Astrocyte (in vitro differentiated cells and primary cell): ENCODE results near the gene CABP7. TPM values are rescaled to one million over a fixed set of nuclear protein-coding genes. Genes with fewer than 3 reads are reported as not detected.
A peak's percentile ranks its signal among the peaks of the same experiment; 100 is the strongest.

ENCODE experiments used
- DNase-seq: peaks from one replicate; pipeline ENCODE4 v3.0.0-alpha.2; 2010; ENCODE audit warnings: low read depth
- FAIRE-seq: peaks from 2 replicates; lab custom pipeline; 2011; peaks lifted over from hg19 to GRCh38; lab: Jason Lieb, UNC
- H2AFZ ChIP-seq: 2 replicates; pipeline ENCODE4 v1.6.0; 2012; ENCODE audit warnings: low read depth, low read length, inconsistent platforms
- H3K27ac ChIP-seq: 2 replicates; pipeline ENCODE4 v1.5.1; 2011; ENCODE audit warnings: low read depth, low read length, inconsistent platforms
- H3K27me3 ChIP-seq: 2 replicates; pipeline ENCODE4 v1.6.0; 2011; ENCODE audit warnings: low read length, inconsistent platforms; ENCODE audit not compliant: insufficient read depth
- H3K36me3 ChIP-seq: 2 replicates; pipeline ENCODE4 v1.5.1; 2011; ENCODE audit warnings: low read length, inconsistent platforms; ENCODE audit not compliant: insufficient read depth
- H3K4me1 ChIP-seq: 2 replicates; pipeline ENCODE4 v1.5.1; 2011; ENCODE audit warnings: low read length, inconsistent platforms; ENCODE audit not compliant: insufficient read depth
- H3K4me2 ChIP-seq: 2 replicates; pipeline ENCODE4 v1.6.0; 2012; ENCODE audit warnings: low read length, inconsistent platforms
- H3K4me3 ChIP-seq: 2 replicates; pipeline ENCODE4 v1.5.1; 2011; ENCODE audit warnings: low read depth, mild to moderate bottlenecking, low read length, inconsistent platforms; ENCODE audit not compliant: insufficient read depth
- H3K79me2 ChIP-seq: 2 replicates; pipeline ENCODE4 v1.6.0; 2012; ENCODE audit warnings: mild to moderate bottlenecking, low read length, inconsistent platforms; ENCODE audit not compliant: insufficient read depth
- H3K9ac ChIP-seq: 2 replicates; pipeline ENCODE4 v1.6.0; 2012; ENCODE audit warnings: mild to moderate bottlenecking, low read length, inconsistent platforms
- H3K9me3 ChIP-seq: 2 replicates; pipeline ENCODE4 v1.5.1; 2012; ENCODE audit warnings: low read depth, mild to moderate bottlenecking, low read length, inconsistent platforms; ENCODE audit not compliant: insufficient read depth
- H4K20me1 ChIP-seq: 2 replicates; pipeline ENCODE4 v1.6.0; 2012; ENCODE audit warnings: low read length, inconsistent platforms; ENCODE audit not compliant: insufficient read depth
- H3K27ac Mint-ChIP-seq: one replicate; pipeline ENCODE4 v1.8.0; 2021; ENCODE audit warnings: mild to moderate bottlenecking, mixed read lengths; ENCODE audit not compliant: unreplicated experiment
- H3K27me3 Mint-ChIP-seq: one replicate; pipeline ENCODE4 v1.8.0; 2021; ENCODE audit warnings: low read depth, mixed read lengths; ENCODE audit not compliant: unreplicated experiment
- H3K36me3 Mint-ChIP-seq: one replicate; pipeline ENCODE4 v1.8.0; 2021; ENCODE audit warnings: low read depth, mixed read lengths; ENCODE audit not compliant: unreplicated experiment
- H3K4me1 Mint-ChIP-seq: one replicate; pipeline ENCODE4 v1.8.0; 2021; ENCODE audit warnings: low read depth, mixed read lengths; ENCODE audit not compliant: unreplicated experiment
- H3K4me3 Mint-ChIP-seq: one replicate; pipeline ENCODE4 v1.8.0; 2021; ENCODE audit warnings: mild to moderate bottlenecking, moderate library complexity, mixed read lengths; ENCODE audit not compliant: unreplicated experiment
- H3K9me3 Mint-ChIP-seq: one replicate; pipeline ENCODE4 v1.8.0; 2021; ENCODE audit warnings: mild to moderate bottlenecking, mixed read lengths; ENCODE audit not compliant: unreplicated experiment
- CTCF ChIP-seq: IDR thresholded peaks from 2 replicates; pipeline ENCODE4 v1.5.1; 2011; ENCODE audit warnings: low read depth, mild to moderate bottlenecking, inconsistent platforms, low read length, moderate library complexity; ENCODE audit not compliant: insufficient read depth
- EZH2 ChIP-seq: IDR thresholded peaks from 2 replicates; pipeline ENCODE4 v1.6.1; 2012; ENCODE audit warnings: mild to moderate bottlenecking, low read length, inconsistent platforms; ENCODE audit not compliant: insufficient read depth
- total RNA-seq: library from RNA; stranded (reverse); gene quantifications from 2 replicates; pipeline ENCODE4 v1.2.1, GENCODE V29; 2021

CABP7 gene
- total RNA-seq, 1 donor from 2014 or later = not detected

DNA sequence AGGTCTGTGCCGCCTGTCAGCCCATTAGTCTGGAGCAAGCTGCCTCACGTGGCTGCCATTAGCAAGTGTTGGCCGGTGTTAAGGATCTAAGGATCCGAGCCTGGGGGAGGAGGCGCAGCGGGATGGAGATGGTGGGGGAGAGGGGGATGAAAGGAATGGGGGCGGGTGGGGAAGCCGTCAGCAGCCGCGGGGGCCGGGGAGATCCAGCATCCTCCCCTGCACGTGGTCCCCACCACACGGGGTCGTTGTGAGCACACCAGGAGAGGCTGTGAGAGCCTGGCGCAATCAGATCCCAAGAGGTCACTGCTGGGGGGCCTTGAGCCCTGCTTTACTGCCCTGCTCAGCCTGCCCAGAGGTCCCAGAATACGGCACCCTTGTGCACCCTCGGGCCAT is 7.3 kb downstream of the CABP7 start:
- no peaks in the 10 kb centered on the region for H3K27me3 ChIP-seq
- no peaks in the 10 kb centered on the region for H3K9me3 Mint-ChIP-seq

DNA sequence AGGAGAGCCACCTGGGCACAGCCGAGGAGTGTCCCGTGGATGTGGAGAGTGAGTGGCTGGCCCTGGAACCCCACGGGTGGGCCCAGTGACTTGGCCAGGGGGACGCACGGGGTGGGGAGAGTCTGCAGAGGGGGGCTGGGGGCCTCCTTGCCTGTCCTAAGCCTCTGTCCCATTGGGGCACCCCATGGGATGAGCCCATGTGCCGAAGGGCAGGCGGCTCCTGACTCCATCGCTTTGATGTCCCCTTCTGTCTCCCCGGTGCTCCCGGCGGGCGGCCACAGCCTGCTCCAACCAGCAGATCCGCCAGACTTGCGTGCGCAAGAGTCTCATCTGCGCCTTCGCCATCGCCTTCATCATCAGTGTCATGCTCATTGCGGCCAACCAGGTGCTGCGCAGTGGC is 9.4 kb downstream of the CABP7 start:
- Histone ChIP-seq H3K36me3 (no peaks in the 10 kb centered on the region), H4K20me1 (no peaks in the 10 kb centered on the region), H3K9ac (no peak overlapping the region), H3K4me2 (no peak overlapping the region), H3K27me3 (no peaks in the 10 kb centered on the region), H3K4me3 (no peak overlapping the region), H3K27ac (no peak overlapping the region), H2AFZ (no peak overlapping the region), H3K4me1 (peaks cover 5% of the 10 kb centered on the region), H3K79me2 (no peaks in the 10 kb centered on the region), H3K9me3 (no peaks in the 10 kb centered on the region)
- FAIRE-seq (no peak), DNase-seq (no peak)
- H3K36me3 Mint-ChIP-seq = no peaks in the 10 kb centered on the region
- H3K9me3 Mint-ChIP-seq = no peaks in the 10 kb centered on the region
- no peak overlapping the region for H3K4me3 Mint-ChIP-seq
- H3K4me1 Mint-ChIP-seq = no peaks in the 10 kb centered on the region
- TF ChIP-seq CTCF = no peak
- TF ChIP-seq EZH2 = no peak
- H3K27me3 Mint-ChIP-seq = peaks cover 18% of the 10 kb centered on the region
- no peak overlapping the region for H3K27ac Mint-ChIP-seq

More for the DNA sequence above, 7.3 kb downstream of the CABP7 start:
- no peak for FAIRE-seq
- no peaks in the 10 kb centered on the region for H3K9me3 ChIP-seq
- Mint-ChIP-seq H3K27ac (no peak overlapping the region), H3K36me3 (no peaks in the 10 kb centered on the region), H3K4me1 (no peaks in the 10 kb centered on the region), H3K4me3 (no peak overlapping the region), H3K27me3 (peaks cover 34% of the 10 kb centered on the region)
- H3K4me3 ChIP-seq = no peak overlapping the region
- DNase-seq = peak; percentile 20
- peak overlapping the region; percentile 67 for H3K4me2 ChIP-seq
- no peak for TF ChIP-seq CTCF
- TF ChIP-seq EZH2 = no peak
- H3K36me3 ChIP-seq = no peaks in the 10 kb centered on the region
- no peak overlapping the region for H2AFZ ChIP-seq
- H3K4me1 ChIP-seq = peaks cover 11% of the 10 kb centered on the region
- no peak overlapping the region for H3K9ac ChIP-seq
- no peaks in the 10 kb centered on the region for H4K20me1 ChIP-seq
- no peak overlapping the region for H3K27ac ChIP-seq
- no peaks in the 10 kb centered on the region for H3K79me2 ChIP-seq

DNA sequence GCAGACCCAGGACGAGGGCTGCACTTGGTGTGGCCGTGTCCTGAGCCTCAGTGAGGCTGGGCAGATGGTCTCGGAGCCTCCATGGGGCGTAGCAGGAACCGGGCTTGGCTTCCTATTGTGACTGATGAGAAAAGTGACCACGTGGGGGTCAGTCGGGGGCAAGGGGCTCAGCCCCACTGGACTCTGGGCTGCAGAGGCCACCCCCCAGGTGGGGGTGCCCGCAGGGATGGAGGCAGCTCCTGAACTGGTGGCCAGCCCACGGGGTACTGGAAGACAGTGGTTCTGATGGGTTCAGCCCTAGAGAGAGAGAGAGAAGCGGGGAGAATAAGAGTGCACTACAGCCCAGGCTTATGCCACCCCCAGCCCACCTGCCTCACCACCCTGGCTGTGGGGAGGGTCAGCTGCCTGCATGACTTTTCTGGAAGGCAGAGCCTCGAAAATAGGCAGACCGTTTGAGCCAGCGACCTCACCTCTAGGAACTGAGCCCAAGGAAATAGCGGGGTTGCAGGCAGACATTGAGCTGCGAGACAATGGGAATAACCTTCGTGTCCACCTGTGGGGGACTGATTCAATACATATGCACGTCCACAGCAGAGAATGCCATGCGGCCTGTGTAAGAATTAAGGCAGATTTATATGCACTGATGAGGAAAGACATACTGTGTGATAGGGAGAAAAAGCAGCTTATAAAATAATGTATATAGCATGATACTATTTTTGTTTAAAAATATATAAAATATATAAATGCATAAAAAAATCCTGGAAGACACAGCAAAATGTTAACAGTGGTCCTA is 11.5 kb downstream of the CABP7 start:
- Mint-ChIP-seq H3K9me3 (no peaks in the 10 kb centered on the region), H3K27me3 (peaks cover 4% of the 10 kb centered on the region), H3K4me1 (no peaks in the 10 kb centered on the region), H3K36me3 (no peaks in the 10 kb centered on the region), H3K27ac (no peak overlapping the region), H3K4me3 (no peak overlapping the region)
- DNase-seq (no peak), FAIRE-seq (no peak)
- peaks cover 5% of the 10 kb centered on the region for H3K4me1 ChIP-seq
- TF ChIP-seq EZH2 (no peak), CTCF (no peak)
- no peak overlapping the region for H3K4me2 ChIP-seq
- no peaks in the 10 kb centered on the region for H3K79me2 ChIP-seq
- no peaks in the 10 kb centered on the region for H3K9me3 ChIP-seq
- H3K4me3 ChIP-seq = no peak overlapping the region
- H3K36me3 ChIP-seq = no peaks in the 10 kb centered on the region
- H2AFZ ChIP-seq = no peak overlapping the region
- peaks cover 5% of the 10 kb centered on the region for H4K20me1 ChIP-seq
- no peak overlapping the region for H3K9ac ChIP-seq
- no peaks in the 10 kb centered on the region for H3K27me3 ChIP-seq
- H3K27ac ChIP-seq = no peak overlapping the region
